Measurements from ENCODE around the gene NBR1.
"Not testable (repeated sequence)": the region's sequence is repeated elsewhere in the genome, so short reads cannot be mapped to it uniquely, and the experiment has no call there.

Gene NBR1

GRCh38 chr17:43176119-43176570, 5.1 kb downstream of the NBR1 start:
- DNase-seq (ENCODE audit: low read depth in 1 of 2, low spot score in 1 of 2): no peak
- TF ChIP-seq REST (IDR thresholded peaks at IDR 0.05; ENCODE audit: insufficient replicate concordance, low read depth) (no peak), GABPA (IDR thresholded peaks at IDR 0.05; ENCODE audit: low read depth) (no peak), CTCF (IDR thresholded peaks at IDR 0.05; ENCODE audit: insufficient read depth, low read length) (no peak), SPI1 (IDR thresholded peaks at IDR 0.05; ENCODE audit: borderline replicate concordance, low read depth) (no peak), POLR2AphosphoS5 (IDR thresholded peaks at IDR 0.05; ENCODE audit: low read depth) (no peak)
- H3K27me3 ChIP-seq (ENCODE audit: insufficient read depth, poor library complexity, severe bottlenecking): no peaks in the 10 kb centered on the region
- no peak overlapping the region for H3K4me3 ChIP-seq (replicated peaks; ENCODE audit: insufficient read depth, low read length)
- H3K27ac ChIP-seq (replicated peaks): no peak overlapping the region

- TF ChIP-seq REST (IDR thresholded peaks at IDR 0.05; ENCODE audit: insufficient replicate concordance, low read depth) (no peak), CTCF (IDR thresholded peaks at IDR 0.05; ENCODE audit: insufficient read depth, low read length) (no peak), GABPA (IDR thresholded peaks at IDR 0.05; ENCODE audit: low read depth) (no peak), SPI1 (IDR thresholded peaks at IDR 0.05; ENCODE audit: borderline replicate concordance, low read depth) (no peak), POLR2AphosphoS5 (IDR thresholded peaks at IDR 0.05; ENCODE audit: low read depth) (no peak)
- DNase-seq (ENCODE audit: low read depth in 1 of 2, low spot score in 1 of 2): no peak
- Histone ChIP-seq H3K27ac (replicated peaks) (no peak overlapping the region), H3K4me3 (replicated peaks; ENCODE audit: insufficient read depth, low read length) (no peak overlapping the region), H3K27me3 (ENCODE audit: insufficient read depth, poor library complexity, severe bottlenecking) (no peaks in the 10 kb centered on the region)
Measured at GRCh38 chr17:43183921-43184320, 12.9 kb downstream of the NBR1 start.

- DNase-seq (ENCODE audit: low read depth in 1 of 2, low spot score in 1 of 2); H3K27me3 ChIP-seq (ENCODE audit: insufficient read depth, poor library complexity, severe bottlenecking); H3K27ac ChIP-seq (replicated peaks); H3K4me3 ChIP-seq (replicated peaks; ENCODE audit: insufficient read depth, low read length): not testable (repeated sequence)
Measured at GRCh38 chr17:43186656-43187055, 15.6 kb downstream of the NBR1 start.

GRCh38 chr17:43193251-43193650, 22.2 kb downstream of the NBR1 start:
- no peak for TF ChIP-seq GABPA (IDR thresholded peaks at IDR 0.05; ENCODE audit: low read depth)
- no peak for TF ChIP-seq POLR2AphosphoS5 (IDR thresholded peaks at IDR 0.05; ENCODE audit: low read depth)
- TF ChIP-seq SPI1 (IDR thresholded peaks at IDR 0.05; ENCODE audit: borderline replicate concordance, low read depth): no peak
- TF ChIP-seq REST (IDR thresholded peaks at IDR 0.05; ENCODE audit: insufficient replicate concordance, low read depth): no peak
- no peak for TF ChIP-seq CTCF (IDR thresholded peaks at IDR 0.05; ENCODE audit: insufficient read depth, low read length)
- Histone ChIP-seq H3K4me3 (replicated peaks; ENCODE audit: insufficient read depth, low read length) (no peak overlapping the region), H3K27ac (replicated peaks) (no peak overlapping the region), H3K27me3 (ENCODE audit: insufficient read depth, poor library complexity, severe bottlenecking) (no peaks in the 10 kb centered on the region)
- DNase-seq (ENCODE audit: low read depth in 1 of 2, low spot score in 1 of 2): no peak

Measured in HL-60 (cell line).